K562 (cell line): ENCODE data around the gene NMRAL1. TPM values are rescaled to one million over a fixed set of nuclear protein-coding genes. Genes with fewer than 3 reads are reported as not detected.
A peak's percentile ranks its signal among the peaks of the same experiment; 100 is the strongest.

Experiments
- ATF7 ChIP-seq: fragments of 450-650 bp; IDR thresholded peaks from 2 replicates; pipeline ENCODE4 v1.7.1; 2014; ENCODE audit warnings: mild to moderate bottlenecking, moderate library complexity
- BDP1 ChIP-seq: IDR thresholded peaks from 3 replicates; pipeline ENCODE4 v1.6.1; 2011; ENCODE audit not compliant: insufficient read length, insufficient read depth
- ETV1 ChIP-seq: fragments of 450-650 bp; conservative IDR thresholded peaks from 2 replicates; pipeline ENCODE4 v1.6.1; 2016; ENCODE audit warnings: missing genetic modification characterization, control low read depth, low read depth, missing compliant biosample characterization
- HINFP ChIP-seq: fragments of 450-650 bp; conservative IDR thresholded peaks from 2 replicates; pipeline ENCODE4 v1.6.1; 2016; ENCODE audit warnings: missing genetic modification characterization, low read depth, mild to moderate bottlenecking, control low read depth, missing compliant biosample characterization
- HNRNPK ChIP-seq: fragments of 200-400 bp; formaldehyde crosslinking; IDR thresholded peaks from one replicate; pipeline ENCODE4 v1.6.1; 2018; ENCODE audit warnings: mild to moderate bottlenecking, low read depth, low read length; ENCODE audit not compliant: poor library complexity, severe bottlenecking
- ILK ChIP-seq: fragments of 450-650 bp; IDR thresholded peaks from 2 replicates; pipeline ENCODE4 v1.6.1; 2016; ENCODE audit warnings: missing genetic modification characterization, low read depth, mild to moderate bottlenecking, missing compliant biosample characterization, moderate library complexity, borderline replicate concordance
- KDM1A ChIP-seq, 2 experiments: fragments of 450-650 bp; IDR thresholded peaks; 2 replicates each; pipeline ENCODE4 v1.6.1; 2016; ENCODE audit warnings: mild to moderate bottlenecking in 2 of 2
- MAX ChIP-seq: sonication (generic); formaldehyde crosslinking; IDR thresholded peaks from 2 replicates; pipeline ENCODE4 v1.9.0; 2022; ENCODE audit warnings: mild to moderate bottlenecking, missing genetic modification reagents
- MBD2 ChIP-seq: sonication (generic); IDR thresholded peaks from 2 replicates; pipeline ENCODE4 v1.6.1; 2016; ENCODE audit warnings: low read depth, borderline replicate concordance
- PHF20 ChIP-seq: fragments of 450-650 bp; IDR thresholded peaks from 2 replicates; pipeline ENCODE4 v1.6.1; 2018; ENCODE audit not compliant: partially characterized antibody
- PML ChIP-seq: IDR thresholded peaks from 2 replicates; pipeline ENCODE4 v1.6.1; 2012; ENCODE audit warnings: low read length, inconsistent platforms
- RBM34 ChIP-seq: fragments of 200-400 bp; formaldehyde crosslinking; IDR thresholded peaks from 2 replicates; pipeline ENCODE4 v1.6.1; 2018; ENCODE audit warnings: low read length, borderline replicate concordance; ENCODE audit not compliant: insufficient read depth
- ZNF212 ChIP-seq: fragments of 450-650 bp; formaldehyde crosslinking; IDR thresholded peaks from 2 replicates; pipeline ENCODE4 v1.4.0; 2020; ENCODE audit warnings: mild to moderate bottlenecking
- ZNF511 ChIP-seq: sonication (generic); formaldehyde crosslinking; IDR thresholded peaks from 2 replicates; pipeline ENCODE4 v1.8.0; 2022; ENCODE audit warnings: mild to moderate bottlenecking, missing genetic modification reagents
- polyA plus RNA-seq, 8 experiments: library from polyadenylated mRNA; depleted of rRNA in 4 of 8; stranded (reverse) in 5 of 8; unstranded in 3 of 8; fragments of >200 nt; fragmentation: Nextera tagmentation in 2 of 8; fragmentation: Illumina TruSeq in 1 of 8; extraction: Ambion mirVana in 2 of 8; extraction: Trizol in 1 of 8; gene quantifications; 2 replicates each; pipeline versions ENCODE4 v1.2.1 to v1.2.3, GENCODE V29; 2011 to 2014; ENCODE audit warnings: inconsistent platforms in 1 of 8, missing spikeins in 1 of 8
- total RNA-seq, 7 experiments: library from RNA; depleted of rRNA in 6 of 7; stranded (reverse); fragments of >200 nt in 6 of 7; fragmentation: Illumina TruSeq in 2 of 7; extraction: Trizol in 2 of 7; gene quantifications; 2 replicates each; pipeline versions ENCODE4 v1.2.1 to v1.2.3, GENCODE V29; 2011 to 2021; ENCODE audit warnings: low replicate concordance in 1 of 7

The NMRAL1 gene
- total and polyA plus RNA-seq, 9 of the 15 experiments (the other 6 are each of a cell fraction or from before 2014, with no cell fraction given): 6.3 to 116 (median 63.2) TPM

GRCh38 chr16:4425378-4426020 is 48.9 kb downstream of the NMRAL1 start, which contains the start of gene DNAJA3 (continued):
- TF ChIP-seq MAX (CRISPR knock-in tag) (peak; percentile 85), PML (no peak; the same call in 1 of the 2 replicates), RBM34 (no peak), PHF20 (peak; percentile 68), ZNF212 (CRISPR knock-in tag) (no peak), ILK (tag) (no peak), ETV1 (tag) (peak; percentile 58; the same call in 1 of the 2 replicates), KDM1A (IDR thresholded peaks at IDR 0.05) (no peak), ZNF511 (CRISPR knock-in tag) (peak; percentile 91), HNRNPK (no peak), ATF7 (peak; percentile 93), MBD2 (peak; percentile 58), HINFP (tag) (no peak), BDP1 (no peak)
